ENCODE measurements around the gene AK4. TPM values are rescaled to one million over a fixed set of nuclear protein-coding genes. Genes with fewer than 3 reads are reported as not detected.

AK4 gene
- total and polyA plus RNA-seq, 2 of the 4 experiments (the other 2 are of a cell fraction), result 12.4 to 30.3 TPM

GRCh38 chr1:65250826-65251225 is 102.8 kb downstream of the AK4 start (continued):
- TF ChIP-seq MXI1 (IDR thresholded peaks at IDR 0.05; ENCODE audit: borderline replicate concordance, low read depth, low read length) (no peak), RCOR1 (IDR thresholded peaks at IDR 0.05; ENCODE audit: insufficient replicate concordance, low read length) (no peak), SMC3 (IDR thresholded peaks at IDR 0.05; ENCODE audit: low read depth, low read length) (no peak), MAZ (IDR thresholded peaks at IDR 0.05; ENCODE audit: borderline replicate concordance, low read depth, low read length) (no peak), POLR2A (IDR thresholded peaks at IDR 0.05; ENCODE audit: low read depth, low read length) (no peak)

GRCh38 chr1:65253800-65254319 is 105.9 kb downstream of the AK4 start:
- no peak overlapping the region for H3K18ac ChIP-seq (ENCODE audit: low read depth, low read length)
- WGBS, 2 experiments (ENCODE audit: extremely low coverage in 2 of 2, insufficient read length in 1 of 2), result 10% methylated on average over 2 of the region's 15 CpGs; no CpG with 5 or more reads in 1 of the 2 experiments
- H2AK9ac ChIP-seq (replicated peaks; ENCODE audit: low read depth, low read length, poor library complexity), result peak overlapping the region; percentile 52
- H3K4me3 ChIP-seq (ENCODE audit: insufficient read depth, low read depth, low read length), result peak overlapping the region; percentile 55
- no peaks in the 10 kb centered on the region for H4K20me1 ChIP-seq (ENCODE audit: insufficient read depth, low read length)
- H3K23ac ChIP-seq (ENCODE audit: low read depth, low read length), result no peak overlapping the region
- CTCF ChIA-PET, result interaction anchor here (0.5 to 1.7 kb wide), 4 partner anchors 18 to 1553 kb away, joined by 3 to 7 read pairs (median 4); no protein-coding TSS in a partner anchor
- no peaks in the 10 kb centered on the region; the same call in 1 of the 2 replicates for H3K9me1 ChIP-seq (ENCODE audit: insufficient read depth, low read length)
- no peak overlapping the region for H4K91ac ChIP-seq (ENCODE audit: insufficient read depth, low read depth, low read length)
- TF ChIP-seq MAFK (IDR thresholded peaks at IDR 0.05; ENCODE audit: low read depth, low read length) (no peak), FOS (IDR thresholded peaks at IDR 0.05; ENCODE audit: low read depth, low read length) (no peak), RAD21 (IDR thresholded peaks at IDR 0.05; ENCODE audit: low read length) (no peak), SMC3 (IDR thresholded peaks at IDR 0.05; ENCODE audit: low read depth, low read length) (no peak), BHLHE40 (IDR thresholded peaks at IDR 0.05; ENCODE audit: low read depth, low read length) (no peak), MXI1 (IDR thresholded peaks at IDR 0.05; ENCODE audit: borderline replicate concordance, low read depth, low read length) (no peak)
- no peak overlapping the region for H2AK5ac ChIP-seq (ENCODE audit: low read depth, low read length)
- H3K79me1 ChIP-seq (ENCODE audit: low read depth in 1 of 2, low read length in 2 of 2), result no peaks in the 10 kb centered on the region
- no peak overlapping the region for H3K14ac ChIP-seq (replicated peaks; ENCODE audit: low read depth, low read length)
- DNase-seq, result no peak
- H3K27me3 ChIP-seq (ENCODE audit: control insufficient read depth, insufficient read depth, low read length), result peaks cover 18% of the 10 kb centered on the region
- H3K36me3 ChIP-seq (ENCODE audit: control insufficient read depth, insufficient read depth, low read length), result no peaks in the 10 kb centered on the region
- in situ Hi-C loops (cut with MboI; ENCODE audit: low sequenced_read_pairs), result no loop called here
- no peaks in the 10 kb centered on the region; the same call in 1 of the 2 replicates for H3K4me1 ChIP-seq (ENCODE audit: control insufficient read depth, insufficient read depth, low read length)
- H3K27ac ChIP-seq (ENCODE audit: insufficient read depth, low read length), result no peak overlapping the region
- dilution Hi-C loops (cut with HindIII; ENCODE audit: low sequenced_read_pairs, unreplicated experiment), result no loop called here
- no peak overlapping the region; the same call in 1 of the 2 replicates for H3K9ac ChIP-seq (ENCODE audit: low read depth, low read length)
- H2BK5ac ChIP-seq (ENCODE audit: low read depth, low read length, poor library complexity, severe bottlenecking), result no peak overlapping the region
- no peak overlapping the region for H3K56ac ChIP-seq (ENCODE audit: extremely low read depth, insufficient read depth, low read length)
- POLR2A ChIA-PET (ENCODE audit: unreplicated experiment), result no interaction called here
- ATAC-seq (ENCODE audit: low read depth), result peak; percentile 58; the same call in 1 of the 2 replicates
- H3K4ac ChIP-seq (ENCODE audit: low read depth, low read length), result no peak overlapping the region
- H4K8ac ChIP-seq (ENCODE audit: low read depth in 2 of 2, low read length in 2 of 2), result no peak overlapping the region
- no TSS peak for BruUV-seq (replicated peaks)
- peak overlapping the region; percentile 89 for H2AFZ ChIP-seq (replicated peaks; ENCODE audit: low read length, poor library complexity)
- no peak overlapping the region for H2BK20ac ChIP-seq (ENCODE audit: low read depth, low read length)
- no peak overlapping the region for H2BK120ac ChIP-seq (ENCODE audit: low read depth, low read length)
- intact Hi-C loops (cut with micrococcal nuclease), result loop anchor here (5.0 kb wide), 1 partner anchor 168 kb away; the partner anchor contains the start of genes LEPR and LEPROT
- no peak overlapping the region for H4K5ac ChIP-seq (ENCODE audit: low read depth, low read length)
- peak overlapping the region; percentile 78 for H3K4me2 ChIP-seq (ENCODE audit: low read depth, low read length)
- no peaks in the 10 kb centered on the region for H3K9me3 ChIP-seq (ENCODE audit: control insufficient read depth, insufficient read depth, low read length)
- H2BK15ac ChIP-seq (ENCODE audit: low read depth, low read length), result no peak overlapping the region

Measured in IMR-90 (cell line).